BJ (cell line): Measurements from ENCODE around the gene TSEN2. TPM values are rescaled to one million over a fixed set of nuclear protein-coding genes. Genes with fewer than 3 reads are reported as not detected.

Source experiments
- CTCF ChIA-PET: fragments of 350-600 bp; formaldehyde crosslinking; extraction: SDS; loops from one replicate; lab custom pipeline; 2021; ENCODE audit warnings: antibody characterized with exemption, inconsistent platforms; lab: Yijun Ruan, JAX
- POLR2A ChIA-PET: fragments of 300-600 bp; sonication (Branson Sonifier 250); formaldehyde crosslinking; extraction: SDS; loops from one replicate; lab custom pipeline; 2021; ENCODE audit warnings: antibody characterized with exemption; lab: Charles Lee
- DNase-seq: peaks from one replicate; pipeline ENCODE4 v3.0.0-alpha.2; 2011; ENCODE audit warnings: low read depth
- H3K27me3 ChIP-seq: 2 replicates; pipeline ENCODE4 v1.6.0; 2011; ENCODE audit warnings: low read length; ENCODE audit not compliant: control insufficient read depth, insufficient read depth
- H3K36me3 ChIP-seq: 2 replicates; pipeline ENCODE4 v1.5.1; 2011; ENCODE audit warnings: low read length; ENCODE audit not compliant: control insufficient read depth, insufficient read depth
- H3K4me3 ChIP-seq: 2 replicates; pipeline ENCODE4 v1.5.1; 2011; ENCODE audit warnings: low read depth, mild to moderate bottlenecking, control low read depth, low read length
- polyA plus RNA-seq: library from polyadenylated mRNA; depleted of rRNA; stranded (reverse); fragments of >200 nt; gene quantifications from 2 replicates; pipeline ENCODE4 v1.2.3, GENCODE V29; 2011
- TF ChIP-seq, protein P1 (sequence below): IDR thresholded peaks from 2 replicates; pipeline ENCODE4 v1.5.1; 2011; ENCODE audit warnings: low read depth, mild to moderate bottlenecking, control low read depth, inconsistent platforms, low read length, moderate library complexity; ENCODE audit not compliant: insufficient read depth

Gene TSEN2
- polyA plus RNA-seq, 1 experiment, result 8.0 TPM

DNA sequence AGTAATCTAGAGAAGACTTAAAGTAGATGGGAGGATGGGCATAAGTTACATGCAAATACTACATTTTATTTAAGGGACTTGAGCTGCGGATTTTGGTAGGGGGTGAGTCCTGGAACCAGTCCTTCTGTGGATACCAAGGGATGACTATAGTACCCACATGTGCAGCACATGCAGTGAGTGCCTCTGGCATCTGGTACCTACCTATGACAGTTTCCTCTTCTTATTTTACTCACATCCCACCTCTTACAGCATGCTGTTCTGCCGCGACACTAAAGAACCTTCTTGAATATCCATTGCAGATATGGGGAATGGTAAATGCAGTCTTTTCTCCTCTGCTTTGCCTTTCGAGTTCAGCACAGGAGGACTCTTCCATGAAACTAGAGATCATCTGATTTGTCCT lies 1.7 kb downstream of the TSEN2 start:
- TF ChIP-seq, protein P1, sequence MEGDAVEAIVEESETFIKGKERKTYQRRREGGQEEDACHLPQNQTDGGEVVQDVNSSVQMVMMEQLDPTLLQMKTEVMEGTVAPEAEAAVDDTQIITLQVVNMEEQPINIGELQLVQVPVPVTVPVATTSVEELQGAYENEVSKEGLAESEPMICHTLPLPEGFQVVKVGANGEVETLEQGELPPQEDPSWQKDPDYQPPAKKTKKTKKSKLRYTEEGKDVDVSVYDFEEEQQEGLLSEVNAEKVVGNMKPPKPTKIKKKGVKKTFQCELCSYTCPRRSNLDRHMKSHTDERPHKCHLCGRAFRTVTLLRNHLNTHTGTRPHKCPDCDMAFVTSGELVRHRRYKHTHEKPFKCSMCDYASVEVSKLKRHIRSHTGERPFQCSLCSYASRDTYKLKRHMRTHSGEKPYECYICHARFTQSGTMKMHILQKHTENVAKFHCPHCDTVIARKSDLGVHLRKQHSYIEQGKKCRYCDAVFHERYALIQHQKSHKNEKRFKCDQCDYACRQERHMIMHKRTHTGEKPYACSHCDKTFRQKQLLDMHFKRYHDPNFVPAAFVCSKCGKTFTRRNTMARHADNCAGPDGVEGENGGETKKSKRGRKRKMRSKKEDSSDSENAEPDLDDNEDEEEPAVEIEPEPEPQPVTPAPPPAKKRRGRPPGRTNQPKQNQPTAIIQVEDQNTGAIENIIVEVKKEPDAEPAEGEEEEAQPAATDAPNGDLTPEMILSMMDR, result no peak
- CTCF ChIA-PET, result interaction anchor here (0.8 to 14.7 kb wide), 3 partner anchors 22 to 349 kb away, joined by 3 to 411 read pairs (median 14); no protein-coding TSS in a partner anchor
- H3K36me3 ChIP-seq, result no peaks in the 10 kb centered on the region
- DNase-seq, result no peak
- H3K27me3 ChIP-seq, result no peaks in the 10 kb centered on the region
- H3K4me3 ChIP-seq, result no peak overlapping the region
- POLR2A ChIA-PET, result no interaction called here

DNA sequence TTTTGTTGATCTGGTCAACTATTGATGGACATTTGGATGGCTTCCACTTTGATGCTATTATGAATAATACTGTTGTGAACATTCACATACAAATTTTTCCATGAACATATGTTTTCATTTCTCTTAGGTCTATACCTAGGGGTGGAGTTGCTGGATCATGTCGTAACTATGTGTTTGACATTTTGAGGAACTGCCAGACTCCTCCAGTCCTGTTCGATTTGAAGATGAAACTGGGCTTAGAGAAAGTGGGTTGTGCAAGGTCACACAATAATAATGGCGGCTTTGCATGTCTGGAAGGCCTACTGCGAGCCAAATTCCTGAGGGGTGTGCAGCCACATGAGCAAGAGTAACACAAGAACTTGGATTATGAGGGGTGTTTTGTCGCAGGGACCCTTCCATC lies 2.6 kb downstream of the TSEN2 start:
- Histone ChIP-seq H3K27me3 (no peaks in the 10 kb centered on the region), H3K4me3 (no peak overlapping the region), H3K36me3 (no peaks in the 10 kb centered on the region)
- ChIA-PET POLR2A (no interaction called here), CTCF (interaction anchor here (0.6 kb wide), 1 partner anchor 69 kb away, joined by 3 read pairs; no protein-coding TSS in a partner anchor)
- TF ChIP-seq, protein P1, result no peak
- DNase-seq, result no peak

DNA sequence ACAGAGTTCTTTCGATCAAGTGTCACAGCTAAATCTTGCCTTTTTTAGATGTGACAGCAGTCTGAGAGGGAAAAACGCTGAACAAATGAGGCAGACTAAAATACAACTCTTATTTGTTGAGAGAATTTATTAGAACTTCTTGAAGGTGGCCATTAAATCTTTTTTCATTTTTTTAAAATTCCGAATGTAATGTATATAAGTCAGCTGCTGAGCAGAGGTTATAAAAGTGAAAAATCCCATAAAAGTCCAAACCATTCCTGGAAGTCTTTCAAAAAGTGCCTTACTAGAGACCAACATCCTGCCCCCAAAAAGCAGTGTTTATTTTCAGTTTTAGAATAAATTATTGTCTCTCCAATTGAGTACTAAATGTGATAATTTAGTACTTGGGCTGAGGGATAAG lies 3.1 kb downstream of the TSEN2 start:
- DNase-seq, result no peak
- TF ChIP-seq, protein P1, result no peak
- ChIA-PET CTCF (interaction anchor here (0.6 kb wide), 1 partner anchor 69 kb away, joined by 3 read pairs; no protein-coding TSS in a partner anchor), POLR2A (no interaction called here)
- H3K36me3 ChIP-seq, result no peaks in the 10 kb centered on the region
- H3K4me3 ChIP-seq, result no peak overlapping the region
- no peaks in the 10 kb centered on the region for H3K27me3 ChIP-seq

DNA sequence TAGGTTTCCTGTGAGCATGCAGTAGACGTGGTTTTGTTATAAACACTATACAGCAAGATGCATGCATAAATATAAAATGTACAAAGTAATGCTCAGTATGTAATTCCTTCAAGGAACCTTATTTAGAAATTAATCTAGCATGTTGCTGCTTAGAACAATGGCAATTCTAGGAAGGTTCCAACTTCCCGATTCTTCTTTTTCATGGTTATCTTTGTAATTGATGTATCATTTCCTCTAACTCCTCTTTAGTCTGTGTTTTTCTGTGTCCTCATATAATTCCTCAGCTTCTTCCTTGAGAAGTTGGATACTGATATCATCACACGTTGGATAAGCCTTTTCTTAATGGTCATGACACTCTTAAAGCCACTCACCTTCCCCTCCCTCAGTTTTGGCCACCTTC lies 3.5 kb downstream of the TSEN2 start:
- ChIA-PET CTCF (interaction anchor here (1.2 kb wide), 1 partner anchor 353 kb away, joined by 4 read pairs; no protein-coding TSS in a partner anchor), POLR2A (no interaction called here)
- no peak overlapping the region for H3K4me3 ChIP-seq
- H3K27me3 ChIP-seq, result no peaks in the 10 kb centered on the region
- H3K36me3 ChIP-seq, result no peaks in the 10 kb centered on the region
- TF ChIP-seq, protein P1, result no peak
- DNase-seq, result no peak

DNA sequence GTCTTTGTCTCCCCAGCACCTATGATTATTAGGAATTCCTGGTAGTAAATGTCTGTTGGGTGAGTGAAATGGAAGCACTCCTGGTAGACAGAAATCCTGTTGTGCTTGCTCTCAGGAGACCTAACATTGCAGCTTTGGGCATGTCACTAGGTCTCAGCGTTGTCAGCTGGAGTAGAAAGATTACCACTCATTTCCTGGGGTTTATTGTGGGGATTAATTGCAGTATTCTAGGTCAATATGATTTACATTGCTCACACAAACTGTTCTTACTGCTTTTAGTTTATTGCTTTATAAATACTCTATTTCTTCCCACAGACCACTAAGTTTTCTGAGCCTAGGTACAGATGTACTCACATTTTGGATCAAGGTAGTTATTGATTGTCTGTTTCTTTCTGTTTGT lies 5.1 kb downstream of the TSEN2 start:
- Histone ChIP-seq H3K4me3 (no peak overlapping the region), H3K36me3 (no peaks in the 10 kb centered on the region), H3K27me3 (no peaks in the 10 kb centered on the region)
- DNase-seq, result no peak
- ChIA-PET CTCF (interaction anchor here (0.6 kb wide), 1 partner anchor 65 kb away, joined by 3 read pairs; no protein-coding TSS in a partner anchor), POLR2A (no interaction called here)
- TF ChIP-seq, protein P1, result no peak
